Neuronal stem cell (in vitro differentiated cells): Measurements from ENCODE around the gene TOPAZ1.

Experiments used
- DNase-seq: peaks from one replicate; pipeline ENCODE4 v3.0.0-alpha.2; 2013; ENCODE audit warnings: low spot score
- H2AFZ ChIP-seq: one replicate; pipeline ENCODE4 v1.6.1; 2013; ENCODE audit warnings: mild to moderate bottlenecking, low read length, inconsistent platforms
- H2AK5ac ChIP-seq: 2 replicates; pipeline ENCODE4 v1.6.1; 2013; ENCODE audit warnings: low read depth, mild to moderate bottlenecking, inconsistent platforms, low read length, moderate library complexity, mixed read lengths
- H2BK120ac ChIP-seq: 2 replicates; pipeline ENCODE4 v1.6.1; 2013; ENCODE audit warnings: low read depth, mild to moderate bottlenecking, inconsistent platforms, low read length, moderate library complexity, mixed read lengths
- H2BK12ac ChIP-seq: one replicate; pipeline ENCODE4 v1.6.1; 2013; ENCODE audit warnings: low read length, inconsistent platforms
- H2BK15ac ChIP-seq: 2 replicates; pipeline ENCODE4 v1.6.1; 2013; ENCODE audit warnings: mild to moderate bottlenecking, low read length, inconsistent platforms, mixed read lengths
- H2BK5ac ChIP-seq: one replicate; pipeline ENCODE4 v1.6.1; 2013; ENCODE audit warnings: inconsistent platforms, mild to moderate bottlenecking, low read length, moderate library complexity
- H3K14ac ChIP-seq: one replicate; pipeline ENCODE4 v1.6.1; 2013; ENCODE audit warnings: low read length, inconsistent platforms
- H3K18ac ChIP-seq: 2 replicates; pipeline ENCODE4 v1.6.1; 2013; ENCODE audit warnings: low read length, inconsistent platforms
- H3K23ac ChIP-seq: 2 replicates; pipeline ENCODE4 v1.6.1; 2013; ENCODE audit warnings: low read depth, mild to moderate bottlenecking, mixed read lengths, low read length, inconsistent platforms; ENCODE audit not compliant: poor library complexity
- H3K27ac ChIP-seq: replicated peaks from 3 replicates; pipeline ENCODE4 v1.5.1; 2013; ENCODE audit warnings: low read length, inconsistent platforms
- H3K27me3 ChIP-seq, 3 experiments: 2 replicates each; pipeline ENCODE4 v1.6.1; 2013; ENCODE audit warnings: low read length in 3 of 3, mild to moderate bottlenecking in 2 of 3, inconsistent platforms in 1 of 3, low read depth in 1 of 3, mixed read lengths in 1 of 3, moderate library complexity in 1 of 3; ENCODE audit not compliant: control insufficient read depth in 3 of 3, insufficient read depth in 3 of 3
- H3K36me3 ChIP-seq, 2 donors: replicated peaks in 1 of 2; 2 replicates each; pipeline ENCODE4 v1.6.1; 2013; ENCODE audit warnings: low read length in 2 of 2; ENCODE audit not compliant: control insufficient read depth in 2 of 2, insufficient read depth in 2 of 2
- H3K4ac ChIP-seq: 2 replicates; pipeline ENCODE4 v1.6.1; 2013; ENCODE audit warnings: inconsistent platforms, mild to moderate bottlenecking, low read length, moderate library complexity
- H3K4me1 ChIP-seq, 2 donors: 1 replicate in 1 of 2; 2 replicates in 1 of 2; pipeline ENCODE4 v1.6.1; 2013; ENCODE audit warnings: low read length in 2 of 2, low read depth in 1 of 2; ENCODE audit not compliant: control insufficient read depth in 2 of 2, insufficient read depth in 1 of 2
- H3K4me2 ChIP-seq: one replicate; pipeline ENCODE4 v1.6.1; 2013; ENCODE audit warnings: mild to moderate bottlenecking, low read length, inconsistent platforms; ENCODE audit not compliant: insufficient read depth, poor library complexity, severe bottlenecking
- H3K4me3 ChIP-seq, 2 donors: 2 replicates each; pipeline ENCODE4 v1.5.1; 2013; ENCODE audit warnings: low read length in 2 of 2, mild to moderate bottlenecking in 2 of 2, inconsistent platforms in 1 of 2, moderate library complexity in 1 of 2
- H3K79me1 ChIP-seq: one replicate; pipeline ENCODE4 v1.6.1; 2013; ENCODE audit warnings: low read depth, mild to moderate bottlenecking, inconsistent platforms, low read length, moderate library complexity
- H3K9ac ChIP-seq: one replicate; pipeline ENCODE4 v1.6.1; 2013; ENCODE audit warnings: mild to moderate bottlenecking, low read depth, low read length, inconsistent platforms; ENCODE audit not compliant: poor library complexity
- H3K9me3 ChIP-seq, 2 donors: replicated peaks in 1 of 2; 2 replicates each; pipeline versions ENCODE3 to v1.6.1; 2013; ENCODE audit warnings: low read length in 2 of 2, mild to moderate bottlenecking in 2 of 2, inconsistent platforms in 1 of 2, low read depth in 1 of 2, mixed read lengths in 1 of 2, moderate library complexity in 1 of 2; ENCODE audit not compliant: control insufficient read depth in 2 of 2, insufficient read depth in 1 of 2
- H4K8ac ChIP-seq: one replicate; pipeline ENCODE4 v1.6.1; 2013; ENCODE audit warnings: low read depth, mild to moderate bottlenecking, inconsistent platforms, low read length, moderate library complexity
- H4K91ac ChIP-seq: one replicate; pipeline ENCODE4 v1.6.1; 2013; ENCODE audit warnings: low read length, low read depth, mild to moderate bottlenecking, inconsistent platforms; ENCODE audit not compliant: poor library complexity
- WGBS, 2 donors: extraction: QIAGEN DNeasy Blood & Tissue Kit; methylation state at CpG; one replicate each; pipeline ENCODE4 v1.1.7; 2013; ENCODE audit warnings: missing lambda C conversion rate in 2 of 2, mixed read lengths in 1 of 2; ENCODE audit not compliant: insufficient read length in 2 of 2, insufficient replicate concordance in 1 of 2; ENCODE audit errors: extremely low coverage in 2 of 2; 5-methylcytosine and 5-hydroxymethylcytosine counted together

Gene TOPAZ1

DNA sequence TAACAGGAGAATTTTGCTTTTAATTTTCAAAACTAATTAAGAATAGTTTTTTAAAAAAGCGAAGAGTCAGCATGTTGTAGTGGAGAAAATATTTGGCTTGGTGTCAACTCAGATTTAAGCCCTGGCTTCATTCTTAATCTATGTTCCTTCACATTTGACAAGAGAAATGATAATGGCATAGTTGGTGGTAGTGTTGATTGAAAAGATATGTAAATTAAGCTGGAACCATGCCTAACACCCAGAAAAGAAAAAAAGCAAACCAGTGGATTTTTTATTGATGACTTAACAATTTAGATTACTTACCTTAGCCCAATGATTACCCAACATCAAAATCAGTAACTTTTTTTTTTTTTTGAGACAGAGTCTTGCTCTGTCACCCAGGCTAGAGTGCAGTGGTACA lies 124.3 kb downstream of the TOPAZ1 start:
- no peaks in the 10 kb centered on the region for H3K4me1 ChIP-seq
- no peaks in the 10 kb centered on the region for H3K79me1 ChIP-seq
- H3K36me3 ChIP-seq, result peaks cover 0 to 15% of the 10 kb centered on the region in 2 donors
- no peak overlapping the region for H2AK5ac ChIP-seq
- no CpG with 5 or more reads among the region's 1 CpG for WGBS, 2 donors
- no peak overlapping the region for H3K18ac ChIP-seq
- no peak overlapping the region for H2BK120ac ChIP-seq
- no peak overlapping the region for H3K27ac ChIP-seq
- no peaks in the 10 kb centered on the region for H3K27me3 ChIP-seq
- H4K8ac ChIP-seq, result no peak overlapping the region
- H3K4me2 ChIP-seq, result no peak overlapping the region
- H2BK15ac ChIP-seq, result no peak overlapping the region
- no peak overlapping the region for H2BK5ac ChIP-seq
- no peak overlapping the region for H3K23ac ChIP-seq
- no peak overlapping the region for H3K4ac ChIP-seq
- H4K91ac ChIP-seq, result no peak overlapping the region
- H3K14ac ChIP-seq, result no peak overlapping the region
- no peak overlapping the region for H3K9ac ChIP-seq
- DNase-seq, result no peak
- H3K9me3 ChIP-seq, result peaks cover 0 to 1% of the 10 kb centered on the region in 2 donors
- H2BK12ac ChIP-seq, result no peak overlapping the region
- H3K4me3 ChIP-seq, result no peak overlapping the region
- H2AFZ ChIP-seq, result no peak overlapping the region

DNA sequence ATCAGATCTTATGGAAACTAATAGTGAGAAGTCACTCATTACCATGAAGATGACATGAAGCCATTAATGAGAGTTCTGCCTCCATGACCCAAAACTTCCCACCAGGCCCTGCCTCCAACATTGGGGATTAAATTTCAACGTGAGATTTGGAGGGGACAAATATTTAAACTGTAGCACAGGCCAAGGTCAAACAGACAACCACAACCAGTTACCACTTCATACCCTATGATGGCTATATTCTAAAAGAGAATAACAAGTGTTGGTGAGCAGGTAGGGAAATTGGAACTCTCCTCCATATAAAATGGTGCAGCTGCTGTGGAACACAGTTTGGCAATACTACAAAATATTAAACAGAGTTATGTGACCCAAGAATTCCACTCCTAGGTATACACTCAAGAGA lies 133.8 kb downstream of the TOPAZ1 start:
- no CpG with 5 or more reads among the region's 1 CpG for WGBS, 2 donors
- Histone ChIP-seq H3K23ac (no peak overlapping the region), H3K4me2 (no peak overlapping the region), H3K27ac (no peak overlapping the region), H3K27me3 (no peaks in the 10 kb centered on the region), H2BK5ac (no peak overlapping the region), H3K4ac (no peak overlapping the region), H3K36me3 (peaks cover 0 to 11% of the 10 kb centered on the region in 2 donors), H3K18ac (no peak overlapping the region), H3K4me1 (no peaks in the 10 kb centered on the region), H2AFZ (no peak overlapping the region), H2BK120ac (no peak overlapping the region), H3K9me3 (peaks cover 0 to 12% of the 10 kb centered on the region in 2 donors), H4K91ac (no peak overlapping the region), H3K14ac (no peak overlapping the region), H4K8ac (no peak overlapping the region), H2BK12ac (no peak overlapping the region), H3K79me1 (no peaks in the 10 kb centered on the region), H3K4me3 (no peak overlapping the region), H3K9ac (no peak overlapping the region), H2AK5ac (no peak overlapping the region), H2BK15ac (no peak overlapping the region)
- no peak for DNase-seq
